HL-60/S4 treated with phorbol 12-myristate 13-acetate at 8.2 ng/mL for 4 days and 3 days (cell line): ENCODE measurements around the gene PRDM16.

Experiments
- in situ Hi-C: fragments of 300-500 bp; cut with MboI; formaldehyde crosslinking; loops from 2 replicates; pipeline ENCODE4 v1.15.0; 2022; ENCODE audit warnings: low sequenced_read_pairs

Gene PRDM16

DNA sequence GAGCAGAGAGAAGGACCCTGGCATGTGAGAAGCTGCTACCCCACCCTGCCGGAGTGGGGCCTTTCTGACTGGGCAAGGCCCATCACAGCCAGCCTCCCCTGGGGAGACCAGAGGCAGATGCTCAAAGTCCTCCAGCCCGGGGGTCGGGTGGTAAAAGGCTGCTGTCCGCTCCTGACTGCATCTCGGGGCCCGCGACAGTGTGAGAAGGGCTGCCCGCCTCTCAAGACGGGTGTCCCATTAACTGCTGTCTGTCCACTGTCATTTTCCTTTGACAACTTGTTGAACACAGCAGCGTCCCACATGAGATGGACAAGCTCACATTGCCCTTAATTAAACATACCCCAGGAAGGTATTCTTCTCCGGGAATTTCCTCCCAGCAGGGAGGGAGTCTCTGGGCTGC, 294.0 kb downstream of the PRDM16 start:
- in situ Hi-C loops: no loop called here

DNA sequence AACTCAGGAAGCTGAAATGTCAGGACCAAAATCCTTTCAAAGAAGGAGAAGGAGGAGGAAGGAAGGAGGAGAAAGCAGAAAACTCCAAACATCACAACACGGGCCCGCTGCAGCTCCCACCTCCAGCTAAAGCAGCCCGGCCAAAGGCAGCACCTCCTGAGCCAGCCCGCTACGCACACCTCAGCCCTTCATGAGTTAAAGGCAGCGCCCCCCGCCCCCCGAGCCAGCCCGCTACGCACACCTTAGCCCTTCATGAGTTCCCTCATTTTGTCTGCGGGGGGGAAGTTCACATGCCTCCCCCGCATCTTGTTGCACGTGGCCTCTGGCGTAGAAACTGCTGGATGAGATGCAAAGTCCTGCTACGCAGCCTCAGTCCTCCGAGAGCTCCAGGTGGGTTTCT, 294.8 kb downstream of the PRDM16 start:
- in situ Hi-C loops: no loop called here

DNA sequence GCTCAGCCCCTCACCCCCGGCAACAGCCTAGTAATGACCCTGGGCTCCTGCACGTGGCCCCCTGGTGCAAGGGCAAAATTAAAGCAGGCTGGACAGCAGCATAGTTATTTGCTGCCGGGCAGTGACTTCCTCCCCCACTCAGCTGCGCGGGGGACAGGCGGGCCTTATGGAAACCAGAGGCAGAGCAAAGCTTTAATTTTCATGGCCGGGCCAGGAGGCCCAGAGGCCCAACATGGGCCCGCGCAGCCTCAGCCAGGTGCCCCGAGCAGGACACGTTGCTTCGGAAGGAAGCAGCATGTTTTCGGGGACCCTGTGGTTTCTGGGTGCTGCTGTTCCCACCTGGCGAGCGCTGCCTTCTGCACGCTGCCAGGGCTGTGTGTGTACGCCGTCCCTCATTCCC, 295.5 kb downstream of the PRDM16 start:
- in situ Hi-C loops: no loop called here

DNA sequence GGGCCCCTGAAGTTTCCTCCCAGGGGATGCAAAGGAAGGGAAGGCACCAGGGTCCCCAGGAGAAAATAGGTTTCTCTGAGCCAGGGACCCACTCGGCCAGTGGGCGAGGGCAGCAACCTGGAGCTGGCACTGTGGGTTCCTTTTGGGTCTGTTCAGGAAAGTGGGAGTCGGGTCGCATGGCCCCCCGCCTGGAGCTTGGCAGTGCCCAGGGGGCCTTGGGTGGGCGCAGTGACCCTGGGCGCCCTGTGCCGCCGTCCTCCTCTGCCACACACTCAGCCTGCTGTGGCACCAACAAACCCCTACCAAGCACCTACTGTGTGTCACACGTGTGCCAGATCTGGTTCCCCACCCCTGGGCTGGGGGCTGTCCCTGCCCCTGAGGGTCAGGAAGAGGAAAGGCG, 296.0 kb downstream of the PRDM16 start:
- in situ Hi-C loops: no loop called here

DNA sequence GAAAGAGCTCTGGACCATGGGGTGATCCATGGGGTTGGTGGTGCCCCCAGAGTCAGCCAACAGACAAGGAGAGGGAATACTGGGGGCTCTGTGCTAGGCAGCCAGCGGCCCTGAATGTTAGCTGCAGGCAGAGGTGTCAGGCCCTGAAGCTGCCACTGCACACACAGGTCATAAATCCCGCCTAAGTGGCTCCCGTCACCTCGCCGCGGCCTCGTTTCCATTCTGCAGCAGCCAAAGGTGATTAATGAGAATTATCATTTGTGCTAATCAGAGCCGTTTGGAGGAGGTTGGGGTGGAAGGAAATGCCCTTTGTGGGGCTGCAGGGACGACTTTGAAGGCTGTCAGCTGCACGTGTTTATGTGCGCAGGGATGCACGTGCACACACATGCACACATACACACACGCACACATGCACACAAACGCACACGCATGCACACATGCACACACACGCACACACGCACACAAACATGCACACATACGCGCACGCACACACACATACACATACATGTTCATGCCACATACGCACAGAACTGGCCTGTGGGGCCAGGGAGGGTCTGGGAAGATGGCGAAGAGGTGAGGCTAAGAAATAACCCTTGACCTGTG, 296.6 kb downstream of the PRDM16 start:
- in situ Hi-C loops: no loop called here

DNA sequence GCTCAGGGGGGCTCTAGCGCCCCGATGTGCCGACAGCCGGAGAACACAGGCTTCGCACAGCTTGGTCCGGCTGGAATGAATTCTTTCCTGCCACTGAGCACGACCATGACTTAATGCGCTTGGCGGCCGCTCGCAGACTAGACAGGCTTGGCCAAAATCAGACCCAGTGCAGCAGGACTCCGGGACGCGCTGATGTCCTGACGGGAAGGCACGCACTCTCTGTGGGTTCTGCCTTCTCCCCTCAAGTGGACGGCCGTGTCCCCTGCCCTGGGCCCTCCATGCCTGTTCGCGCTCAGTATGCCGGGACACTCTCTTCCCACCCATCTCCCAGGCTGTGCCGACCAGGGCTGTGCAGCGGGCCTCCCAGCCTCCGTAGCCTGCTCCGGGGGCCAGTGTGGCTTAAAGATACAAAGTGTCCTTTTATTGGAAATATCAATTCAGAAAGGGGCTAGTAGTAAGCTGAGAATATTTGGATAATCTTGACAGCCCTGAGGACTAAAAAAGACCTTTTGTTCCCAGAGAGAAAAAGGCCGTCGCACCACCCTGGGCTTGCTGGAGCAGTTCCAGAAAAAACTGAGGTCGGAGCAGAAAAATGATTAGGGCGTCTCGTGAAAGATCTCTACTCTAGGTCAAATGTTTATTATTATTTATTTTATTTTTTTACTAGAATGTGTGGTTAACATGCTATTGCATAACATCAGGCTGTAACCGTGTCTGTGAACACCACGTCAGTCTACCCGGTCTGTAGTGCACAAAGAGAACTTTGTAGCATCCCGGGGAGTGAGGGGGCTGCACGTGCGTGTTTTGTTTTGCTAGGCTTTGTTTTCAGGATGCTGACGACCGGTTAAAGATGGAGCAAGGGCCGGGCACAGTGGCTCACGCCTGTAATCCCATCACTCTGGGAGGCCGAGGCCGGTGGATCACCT, 297.4 kb downstream of the PRDM16 start:
- in situ Hi-C loops: no loop called here

DNA sequence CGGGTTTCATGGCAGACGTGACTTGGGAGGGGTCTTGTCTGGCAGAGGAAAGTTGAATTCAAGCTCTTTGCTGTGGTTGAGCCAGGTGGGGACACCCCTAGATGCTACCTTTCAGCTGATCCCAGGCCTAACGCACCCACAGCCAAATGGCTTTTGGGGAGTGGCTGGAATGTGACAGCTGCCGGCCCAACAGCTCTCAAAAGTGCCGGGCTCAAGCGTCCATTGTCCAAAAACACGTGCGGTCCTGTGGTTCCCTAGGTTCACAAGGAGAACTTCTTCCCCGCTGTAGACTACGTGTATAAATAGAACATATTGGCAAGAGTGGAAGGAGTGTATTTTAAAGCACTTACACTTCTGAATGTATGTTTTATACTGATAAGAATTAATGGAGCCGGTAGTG, 298.4 kb downstream of the PRDM16 start:
- in situ Hi-C loops: no loop called here

DNA sequence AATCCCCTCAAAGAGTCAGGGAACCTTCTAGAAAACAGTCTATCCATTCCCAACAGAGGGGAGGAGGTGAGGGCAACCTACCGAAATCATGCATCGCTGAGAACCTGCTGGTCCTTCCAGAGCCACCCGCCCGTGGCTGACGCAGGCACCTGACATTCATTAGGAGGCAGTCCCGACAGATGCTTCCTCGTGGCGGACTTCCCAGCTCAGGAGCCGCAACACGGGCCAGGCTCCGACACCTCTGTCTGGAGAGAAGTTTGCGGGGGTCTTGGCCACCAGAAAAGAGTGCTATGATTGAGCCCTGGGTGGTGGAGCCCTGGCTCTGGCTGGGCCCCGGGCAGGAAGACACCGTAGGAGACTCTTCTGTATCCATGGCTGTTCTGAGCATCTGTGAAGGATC, 299.1 kb downstream of the PRDM16 start:
- in situ Hi-C loops: no loop called here

DNA sequence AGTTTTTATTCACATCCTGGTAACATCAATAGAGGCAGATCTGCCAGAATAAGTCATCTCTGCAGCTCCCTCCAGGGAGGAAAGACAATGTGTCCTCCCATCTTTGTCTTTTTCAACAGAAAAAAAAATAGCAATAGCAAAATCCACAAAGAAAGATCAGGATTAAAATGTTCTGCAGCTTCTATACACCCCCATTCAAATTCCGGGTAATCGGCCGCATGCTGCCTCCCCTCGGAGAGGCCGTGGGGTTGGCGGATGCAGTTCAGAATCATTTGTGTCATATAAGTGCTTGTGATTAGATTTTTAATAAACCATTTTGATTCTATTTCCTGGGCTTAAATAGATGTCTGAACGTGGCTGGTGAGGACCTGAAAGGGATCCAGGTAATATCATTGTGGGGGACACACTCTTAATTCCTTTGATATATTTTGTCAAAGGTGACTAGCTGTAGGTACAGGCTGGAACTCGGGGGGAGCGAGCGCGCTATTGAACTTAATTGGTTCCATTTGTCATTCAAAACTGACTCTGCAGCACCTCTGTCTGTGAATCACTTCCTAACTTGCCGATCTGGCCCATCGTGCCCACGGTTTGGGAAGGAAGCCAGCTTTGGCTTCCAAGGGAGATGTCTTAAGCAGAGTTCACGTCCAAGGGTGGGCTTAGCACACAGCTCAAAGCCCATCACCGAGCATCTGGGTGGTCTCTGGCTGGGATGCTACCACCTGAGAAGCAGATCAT, 299.9 kb downstream of the PRDM16 start:
- in situ Hi-C loops: no loop called here

DNA sequence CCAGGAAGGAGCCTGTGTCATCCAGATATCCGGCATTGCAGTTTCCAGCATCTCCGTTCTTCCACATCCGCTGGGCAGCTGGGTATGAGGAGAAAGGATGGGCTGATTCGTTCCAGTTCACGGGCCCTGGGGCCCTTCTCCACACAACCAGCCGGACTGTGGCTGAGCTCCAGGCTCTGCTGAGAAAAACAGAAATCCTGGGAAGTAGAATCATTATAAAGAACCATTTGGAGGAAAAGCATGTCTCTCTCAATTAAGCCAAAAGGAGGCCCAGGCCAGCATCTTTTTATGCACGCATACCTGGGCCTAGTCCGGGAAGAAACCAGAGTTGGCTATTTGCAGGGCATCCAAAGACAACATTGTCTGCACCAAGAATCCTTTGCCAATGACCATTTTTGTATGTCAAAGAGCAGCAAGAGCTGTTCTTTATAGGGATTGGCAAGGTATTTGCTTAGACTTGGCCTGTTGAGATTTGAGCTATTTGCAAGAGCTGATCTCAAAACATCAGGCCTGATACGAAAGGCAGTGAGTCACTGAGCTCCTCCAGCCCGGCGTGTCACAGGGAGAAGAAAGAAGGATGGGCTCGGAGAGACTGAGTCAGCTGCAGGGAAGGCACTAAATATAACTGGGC, 300.6 kb downstream of the PRDM16 start:
- in situ Hi-C loops: no loop called here

DNA sequence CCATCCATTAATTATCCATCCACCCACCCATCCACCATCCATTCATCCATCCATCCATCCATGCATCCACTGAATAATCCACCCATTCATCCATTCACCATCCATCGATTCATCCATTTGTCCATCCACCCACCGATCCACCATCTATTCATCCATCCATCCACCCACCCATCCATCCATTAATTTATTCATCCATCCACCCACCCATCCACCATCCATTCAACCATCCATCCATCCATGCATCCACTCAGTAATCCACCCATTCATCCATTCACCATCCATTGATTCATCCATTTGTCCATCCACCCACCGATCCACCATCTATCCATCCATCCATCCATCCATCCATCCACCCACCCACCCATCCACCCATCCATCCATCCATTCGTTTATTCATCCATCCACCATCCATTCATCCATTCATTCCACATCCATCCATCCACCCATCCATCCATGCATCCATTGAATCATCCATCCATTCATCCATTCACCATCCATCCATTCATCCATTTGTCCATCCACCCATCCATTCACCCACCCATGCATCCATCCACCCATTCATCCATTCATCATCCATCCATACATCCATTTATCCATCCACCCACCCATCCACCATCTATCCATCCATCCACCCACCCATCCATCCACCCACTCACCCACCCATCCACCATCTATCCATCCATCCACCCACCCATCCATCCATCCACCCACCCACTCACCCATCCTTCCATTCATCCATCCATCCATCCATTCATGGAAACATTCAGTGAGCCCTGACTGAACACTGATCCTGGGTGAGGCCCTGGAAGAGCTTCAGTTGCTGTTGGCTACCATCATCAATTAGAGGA, 302.1 kb downstream of the PRDM16 start:
- in situ Hi-C loops: no loop called here

DNA sequence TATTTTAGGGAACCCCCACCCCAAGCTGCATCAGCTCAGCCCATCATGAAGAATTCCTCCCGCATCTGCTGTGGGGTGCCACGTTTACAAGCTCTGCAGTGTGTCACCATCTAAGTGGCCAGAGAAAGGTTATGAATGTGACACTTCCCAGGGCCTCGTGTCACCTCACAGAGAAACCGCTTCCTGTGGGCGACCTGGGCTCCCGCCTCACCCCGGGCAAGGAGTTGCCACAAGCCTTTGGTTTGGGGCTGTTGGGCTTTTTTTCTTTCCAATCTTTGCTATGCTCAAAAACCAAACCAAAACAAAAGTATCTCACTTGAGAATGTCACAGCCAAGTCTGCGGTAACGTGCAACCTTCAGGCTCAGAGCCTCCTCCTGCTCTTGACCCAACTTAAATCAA, 303.3 kb downstream of the PRDM16 start:
- in situ Hi-C loops: no loop called here

DNA sequence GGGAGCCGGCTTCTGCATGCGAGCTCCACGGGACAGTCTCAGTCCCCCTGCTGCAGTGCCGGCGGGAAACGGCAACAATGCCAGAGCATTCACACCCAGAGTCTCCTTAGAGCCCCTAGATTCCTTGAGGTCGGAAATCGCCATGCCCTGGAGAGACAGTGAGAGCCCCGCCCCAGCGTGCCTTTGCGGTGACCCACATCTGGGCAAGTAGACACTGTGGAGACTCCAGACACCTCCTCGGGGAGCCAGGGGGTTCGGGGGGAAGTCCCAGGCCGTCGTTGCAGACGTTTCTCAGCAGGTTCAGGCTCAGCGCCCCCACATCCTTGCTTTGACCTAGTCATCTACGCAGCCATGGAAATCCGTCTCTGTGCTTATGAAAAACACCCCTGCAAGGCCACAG, 304.2 kb downstream of the PRDM16 start:
- in situ Hi-C loops: no loop called here

DNA sequence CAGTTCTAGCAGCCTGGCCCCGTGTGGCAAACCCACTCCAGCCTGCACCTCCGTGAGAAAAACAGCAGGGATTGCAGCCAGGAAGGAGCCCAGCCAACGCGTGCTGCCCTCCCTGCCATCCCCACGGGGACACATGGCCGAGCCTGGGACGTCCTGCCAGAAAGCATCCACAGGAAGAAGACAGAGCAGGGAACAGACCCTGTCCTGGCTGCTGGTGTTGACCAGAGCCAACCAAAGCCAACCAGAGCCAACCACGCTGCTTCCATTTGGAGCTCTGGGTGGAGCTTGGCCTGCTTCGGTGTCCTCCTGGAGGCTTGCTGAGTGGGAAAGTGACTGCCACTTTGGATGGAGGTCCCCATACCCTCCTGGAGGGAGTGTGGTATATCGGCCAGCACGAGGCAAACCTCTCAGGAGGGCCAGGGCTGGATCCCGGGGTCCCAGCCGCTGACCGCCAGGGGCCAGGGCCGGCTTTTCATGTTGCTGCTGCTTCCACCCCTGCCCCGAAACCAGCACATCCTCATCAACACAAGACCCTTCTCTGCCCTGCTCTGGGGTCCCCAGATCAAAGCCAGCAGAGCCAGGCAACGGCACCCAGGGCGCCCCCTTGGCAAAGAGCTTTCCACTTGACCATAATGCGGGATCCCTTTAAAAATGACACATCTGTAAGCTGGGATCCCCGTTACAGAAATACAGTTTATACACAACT, 304.9 kb downstream of the PRDM16 start:
- in situ Hi-C loops: no loop called here

DNA sequence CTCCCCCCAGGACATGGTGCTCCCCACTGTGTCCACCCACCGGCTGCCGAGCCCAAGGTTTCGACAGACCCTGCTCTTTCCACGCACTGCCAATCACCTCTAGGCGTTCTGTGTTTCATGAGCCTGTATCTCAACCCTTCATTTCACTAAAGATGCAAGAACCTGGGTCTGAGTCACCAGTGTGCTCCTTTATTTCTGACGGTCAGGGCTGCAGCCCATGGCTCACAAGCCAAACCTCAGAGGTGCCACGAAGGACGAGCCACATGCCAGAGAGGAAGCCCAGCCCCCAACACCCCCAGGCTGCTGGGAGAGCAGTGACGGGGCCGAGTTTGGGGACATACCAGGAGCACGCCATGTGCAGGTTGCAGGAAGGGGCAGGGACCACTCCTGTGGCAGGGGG, 306.2 kb downstream of the PRDM16 start:
- in situ Hi-C loops: no loop called here

DNA sequence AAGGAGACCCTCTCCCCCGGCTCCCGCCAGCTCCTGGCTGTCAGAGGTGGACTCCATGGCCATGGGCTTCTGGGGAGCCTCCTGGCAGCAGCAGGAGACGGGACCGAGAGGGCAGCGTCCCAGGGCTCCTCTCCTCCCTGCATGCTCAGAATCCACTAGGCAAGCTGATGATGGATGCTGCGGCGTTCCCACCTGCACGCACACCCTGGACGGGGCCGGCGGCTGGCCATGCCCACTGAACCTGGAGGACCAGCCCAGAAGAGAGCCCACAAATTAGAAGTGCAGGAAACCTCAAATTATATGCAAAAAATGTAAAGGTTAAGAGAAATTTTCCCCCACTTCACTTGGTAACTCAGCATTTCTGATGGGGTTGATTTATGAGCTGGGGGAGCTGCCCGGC, 308.2 kb downstream of the PRDM16 start:
- in situ Hi-C loops: no loop called here

DNA sequence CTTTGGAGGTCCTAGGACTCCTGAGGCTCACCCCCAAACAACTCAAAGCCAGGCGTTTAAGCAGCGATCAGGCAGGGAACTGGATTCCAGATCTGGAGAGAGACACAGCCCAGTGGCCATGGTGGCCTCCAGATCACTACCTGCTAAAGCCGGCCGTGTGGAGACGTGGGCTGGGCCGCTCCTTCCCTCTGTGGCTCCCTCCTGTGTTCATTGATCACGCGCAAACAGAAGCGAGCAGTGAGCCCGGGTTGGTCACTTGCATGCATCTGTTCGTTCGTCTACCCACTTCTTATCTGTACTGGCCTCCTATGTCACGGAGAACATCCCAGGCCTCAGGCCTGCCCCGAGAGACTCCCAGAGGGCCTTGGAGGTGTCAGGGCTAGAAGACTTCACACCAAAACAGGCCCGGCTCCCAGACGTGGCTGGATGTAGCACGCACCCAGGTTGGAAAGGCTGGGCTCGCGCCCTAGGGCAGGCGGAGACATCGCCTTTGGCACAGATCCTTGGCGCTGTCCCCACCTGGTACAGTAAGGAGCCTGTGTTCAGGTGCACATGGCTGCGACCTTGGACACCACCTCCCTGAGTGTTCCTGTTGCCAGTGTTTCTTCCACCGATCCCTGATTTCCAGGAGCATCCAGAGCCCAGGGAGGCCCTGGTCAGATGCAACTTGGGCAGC, 308.7 kb downstream of the PRDM16 start:
- in situ Hi-C loops: no loop called here

DNA sequence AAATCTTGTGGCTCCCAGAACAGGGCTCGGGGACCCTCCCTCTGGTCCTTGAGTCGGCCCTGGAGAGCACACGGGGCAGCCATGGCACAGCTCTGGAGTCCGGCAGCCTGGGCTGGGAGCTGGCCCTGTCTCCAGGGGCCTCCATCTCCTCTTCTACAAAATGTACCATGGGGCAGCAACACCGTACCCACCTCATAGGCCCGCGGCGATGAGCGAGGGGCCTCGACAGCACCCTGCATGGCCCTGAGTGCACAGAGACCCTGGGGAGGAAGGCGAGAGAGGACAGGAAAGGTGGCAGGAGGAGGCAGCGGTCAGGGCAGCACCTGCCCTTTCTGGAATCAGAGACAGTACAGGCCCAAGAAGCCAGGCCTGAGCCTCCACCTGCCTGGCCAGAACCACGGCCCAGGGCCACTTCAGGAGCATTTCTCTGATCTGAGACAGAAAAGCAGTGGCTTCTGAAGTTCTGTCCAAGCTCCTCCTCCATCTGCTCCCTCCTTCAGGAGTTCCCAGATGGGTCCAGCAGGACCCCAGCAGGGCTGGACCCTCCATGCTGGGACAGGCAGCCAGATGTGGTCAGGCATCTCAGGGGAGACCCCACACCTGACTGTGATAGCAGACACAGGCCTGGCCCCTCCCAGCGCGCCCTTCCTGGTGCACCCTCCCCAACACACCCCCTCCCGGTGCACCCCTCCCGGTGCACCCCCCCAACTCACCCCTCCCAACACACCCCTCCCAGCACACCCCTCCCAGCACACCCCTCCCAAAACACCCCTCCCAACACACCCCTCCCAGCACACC, 309.6 kb downstream of the PRDM16 start:
- in situ Hi-C loops: no loop called here

DNA sequence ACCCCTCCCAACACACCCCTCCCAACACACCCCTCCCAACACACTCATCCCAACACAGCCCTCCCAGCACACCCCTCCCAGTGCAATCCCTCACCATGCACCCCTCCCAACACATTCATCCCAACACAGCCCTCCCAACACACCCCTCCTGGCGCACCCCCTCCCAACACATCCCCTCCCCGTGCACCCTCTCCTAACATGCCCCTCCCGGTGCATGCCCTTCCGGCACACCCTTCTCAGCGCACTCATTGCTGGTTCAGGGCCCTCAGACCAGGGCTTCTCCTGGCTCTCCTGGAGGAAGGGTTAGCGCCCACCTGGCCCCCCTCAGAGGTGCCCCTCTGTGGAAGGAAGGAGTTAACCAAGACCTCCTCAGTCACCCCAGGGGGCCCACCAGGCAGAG, 310.9 kb downstream of the PRDM16 start:
- in situ Hi-C loops: no loop called here
